Esophagus mucosa (tissue), 1 donor: Measurements from ENCODE around the gene EEFSEC. TPM values are rescaled to one million over a fixed set of nuclear protein-coding genes. Genes with fewer than 3 reads are reported as not detected.

ENCODE experiments used
- ATAC-seq: fragments of 200-7000 bp; cut with Tn5 transposase; one replicate; pipeline ENCODE4 v1.9.1; 2020
- total RNA-seq: library from RNA; stranded (reverse); gene quantifications from one replicate; pipeline ENCODE4 v1.2.4, GENCODE V29; 2023
- donor health status: DM: yes; HTN: yes; CAD: no.

The EEFSEC gene
- total RNA-seq, 1 donor from 2014 or later: 10.4 TPM

GRCh38 chr3:128243602-128244504 is 90.6 kb downstream of the EEFSEC start:
- no peak for ATAC-seq

GRCh38 chr3:128245460-128245859 is 92.2 kb downstream of the EEFSEC start:
- no peak for ATAC-seq

- ATAC-seq: no peak
These were observed 94.6 kb downstream of the EEFSEC start for GRCh38 chr3:128247666-128248409.

GRCh38 chr3:128252083-128252482 is 98.8 kb downstream of the EEFSEC start:
- ATAC-seq: no peak

- no peak for ATAC-seq
These were observed 99.9 kb downstream of the EEFSEC start for GRCh38 chr3:128253150-128253549.

- no peak for ATAC-seq
These were observed 100.8 kb downstream of the EEFSEC start for GRCh38 chr3:128254066-128254590.

- no peak for ATAC-seq
These were observed 101.7 kb downstream of the EEFSEC start for GRCh38 chr3:128254967-128255366.

GRCh38 chr3:128256131-128256530 is 102.8 kb downstream of the EEFSEC start:
- ATAC-seq: no peak

GRCh38 chr3:128257632-128258031 is 104.4 kb downstream of the EEFSEC start:
- no peak for ATAC-seq

- ATAC-seq: no peak
These were observed 107.0 kb downstream of the EEFSEC start for GRCh38 chr3:128260275-128260674.

GRCh38 chr3:128262457-128262856 is 109.2 kb downstream of the EEFSEC start:
- no peak for ATAC-seq

- ATAC-seq: no peak
These were observed 109.8 kb downstream of the EEFSEC start for GRCh38 chr3:128263118-128263517.

- no peak for ATAC-seq
These were observed 110.7 kb downstream of the EEFSEC start for GRCh38 chr3:128263946-128264345.

- no peak for ATAC-seq
These were observed 113.2 kb downstream of the EEFSEC start for GRCh38 chr3:128266453-128266852.

GRCh38 chr3:128267541-128267940 is 114.3 kb downstream of the EEFSEC start:
- no peak for ATAC-seq

- ATAC-seq: no peak
These were observed 115.9 kb downstream of the EEFSEC start for GRCh38 chr3:128269006-128269775.

- no peak for ATAC-seq
These were observed 116.5 kb downstream of the EEFSEC start for GRCh38 chr3:128269796-128270195.

- ATAC-seq: no peak
These were observed 117.5 kb downstream of the EEFSEC start for GRCh38 chr3:128270559-128271492.

GRCh38 chr3:128271536-128272332 is 118.5 kb downstream of the EEFSEC start:
- ATAC-seq: no peak

- no peak for ATAC-seq
These were observed 120.0 kb downstream of the EEFSEC start for GRCh38 chr3:128273109-128273840.
